ENCODE results near the gene CABP1.
A peak's percentile ranks its signal among the peaks of the same experiment; 100 is the strongest.

The CABP1 gene

GRCh38 chr12:120708651-120709050, 68.2 kb downstream of the CABP1 start:
- Histone ChIP-seq H3K9me3 (ENCODE audit: severe bottlenecking) (no peaks in the 10 kb centered on the region), H3K27ac (ENCODE audit: poor library complexity, severe bottlenecking) (no peak overlapping the region), H3K4me1 (ENCODE audit: insufficient read depth, poor library complexity, severe bottlenecking) (no peaks in the 10 kb centered on the region), H3K4me3 (ENCODE audit: severe bottlenecking) (no peak overlapping the region), H3K36me3 (ENCODE audit: low read depth) (peaks cover 21% of the 10 kb centered on the region), H3K27me3 (ENCODE audit: insufficient read depth, poor library complexity, severe bottlenecking) (no peaks in the 10 kb centered on the region)
- ATAC-seq (ENCODE audit: low read depth) (no peak), DNase-seq (ENCODE audit: low spot score) (no peak)
- no peak for TF ChIP-seq CTCF (IDR thresholded peaks at IDR 0.05; ENCODE audit: poor library complexity, severe bottlenecking)

- peak; percentile 79 for ATAC-seq (ENCODE audit: low read depth)
- no peak for DNase-seq (ENCODE audit: low spot score)
- peak within 1 kb of the TSS; percentile 94 for H3K4me3 ChIP-seq (ENCODE audit: severe bottlenecking)
- TF ChIP-seq CTCF (IDR thresholded peaks at IDR 0.05; ENCODE audit: poor library complexity, severe bottlenecking) = no peak
- H3K9me3 ChIP-seq (ENCODE audit: severe bottlenecking) = no peaks in the 10 kb centered on the region
- H3K27me3 ChIP-seq (ENCODE audit: insufficient read depth, poor library complexity, severe bottlenecking) = no peaks in the 10 kb centered on the region
- no peaks in the 10 kb centered on the region for H3K4me1 ChIP-seq (ENCODE audit: insufficient read depth, poor library complexity, severe bottlenecking)
- peaks cover 33% of the 10 kb centered on the region for H3K36me3 ChIP-seq (ENCODE audit: low read depth)
- H3K27ac ChIP-seq (ENCODE audit: poor library complexity, severe bottlenecking) = peak within 1 kb of the TSS; percentile 61
These were observed 69.8 kb downstream of the CABP1 start, which contains the start of gene UNC119B for GRCh38 chr12:120710031-120710804. TSS of gene UNC119B (plus strand) at chr12:120710458. CDS start at chr12:120710475, 17 bp downstream.

GRCh38 chr12:120710805-120711296, 70.4 kb downstream of the CABP1 start:
- H3K4me3 ChIP-seq (ENCODE audit: severe bottlenecking) = peak overlapping the region; percentile 94
- no peaks in the 10 kb centered on the region for H3K27me3 ChIP-seq (ENCODE audit: insufficient read depth, poor library complexity, severe bottlenecking)
- H3K27ac ChIP-seq (ENCODE audit: poor library complexity, severe bottlenecking) = peak overlapping the region; percentile 61
- no peaks in the 10 kb centered on the region for H3K9me3 ChIP-seq (ENCODE audit: severe bottlenecking)
- no peak for TF ChIP-seq CTCF (IDR thresholded peaks at IDR 0.05; ENCODE audit: poor library complexity, severe bottlenecking)
- DNase-seq (ENCODE audit: low spot score) (no peak), ATAC-seq (ENCODE audit: low read depth) (peak; percentile 39)
- H3K4me1 ChIP-seq (ENCODE audit: insufficient read depth, poor library complexity, severe bottlenecking) = no peaks in the 10 kb centered on the region
- peaks cover 38% of the 10 kb centered on the region for H3K36me3 ChIP-seq (ENCODE audit: low read depth)

GRCh38 chr12:120711411-120711810, 71.0 kb downstream of the CABP1 start:
- no peak for TF ChIP-seq CTCF (IDR thresholded peaks at IDR 0.05; ENCODE audit: poor library complexity, severe bottlenecking)
- no peak for DNase-seq (ENCODE audit: low spot score)

GRCh38 chr12:120712610-120713009, 72.2 kb downstream of the CABP1 start:
- Histone ChIP-seq H3K9me3 (ENCODE audit: severe bottlenecking) (no peaks in the 10 kb centered on the region), H3K36me3 (ENCODE audit: low read depth) (peaks cover 51% of the 10 kb centered on the region), H3K4me1 (ENCODE audit: insufficient read depth, poor library complexity, severe bottlenecking) (no peaks in the 10 kb centered on the region), H3K4me3 (ENCODE audit: severe bottlenecking) (no peak overlapping the region), H3K27me3 (ENCODE audit: insufficient read depth, poor library complexity, severe bottlenecking) (no peaks in the 10 kb centered on the region), H3K27ac (ENCODE audit: poor library complexity, severe bottlenecking) (no peak overlapping the region)
- no peak for DNase-seq (ENCODE audit: low spot score)
- no peak for TF ChIP-seq CTCF (IDR thresholded peaks at IDR 0.05; ENCODE audit: poor library complexity, severe bottlenecking)
- no peak for ATAC-seq (ENCODE audit: low read depth)

More at GRCh38 chr12:120711411-120711810, 71.0 kb downstream of the CABP1 start:
- H3K36me3 ChIP-seq (ENCODE audit: low read depth) = peaks cover 43% of the 10 kb centered on the region
- H3K27me3 ChIP-seq (ENCODE audit: insufficient read depth, poor library complexity, severe bottlenecking) = no peaks in the 10 kb centered on the region
- peak overlapping the region; percentile 61 for H3K27ac ChIP-seq (ENCODE audit: poor library complexity, severe bottlenecking)
- ATAC-seq (ENCODE audit: low read depth) = peak; percentile 11; the same call in 2 of the 3 replicates
- H3K9me3 ChIP-seq (ENCODE audit: severe bottlenecking) = no peaks in the 10 kb centered on the region
- no peaks in the 10 kb centered on the region for H3K4me1 ChIP-seq (ENCODE audit: insufficient read depth, poor library complexity, severe bottlenecking)
- H3K4me3 ChIP-seq (ENCODE audit: severe bottlenecking) = peak overlapping the region; percentile 94
